Neural progenitor cell (in vitro differentiated cells): ENCODE measurements around the gene ESR2.

Experiments used
- CTCF ChIP-seq: fragments of 200-600 bp; sonication (generic); IDR thresholded peaks from 2 replicates; pipeline ENCODE4 v1.5.1; 2017; ENCODE audit warnings: antibody characterized with exemption, mild to moderate bottlenecking
- EZH2 ChIP-seq: fragments of 200-600 bp; sonication (generic); IDR thresholded peaks from 2 replicates; pipeline ENCODE4 v1.6.1; 2017; ENCODE audit warnings: antibody characterized with exemption, mild to moderate bottlenecking, moderate library complexity
- EZH2phosphoT487 ChIP-seq: fragments of 200-600 bp; sonication (generic); IDR thresholded peaks from 2 replicates; pipeline ENCODE4 v1.6.1; 2017; ENCODE audit warnings: antibody characterized with exemption

- TF ChIP-seq CTCF (no peak), EZH2 (no peak), EZH2phosphoT487 (no peak)
These were observed 201.2 kb downstream of the ESR2 start for GRCh38 chr14:64092940-64093339.
